Measurements from ENCODE around the gene KCNK1.

DNA sequence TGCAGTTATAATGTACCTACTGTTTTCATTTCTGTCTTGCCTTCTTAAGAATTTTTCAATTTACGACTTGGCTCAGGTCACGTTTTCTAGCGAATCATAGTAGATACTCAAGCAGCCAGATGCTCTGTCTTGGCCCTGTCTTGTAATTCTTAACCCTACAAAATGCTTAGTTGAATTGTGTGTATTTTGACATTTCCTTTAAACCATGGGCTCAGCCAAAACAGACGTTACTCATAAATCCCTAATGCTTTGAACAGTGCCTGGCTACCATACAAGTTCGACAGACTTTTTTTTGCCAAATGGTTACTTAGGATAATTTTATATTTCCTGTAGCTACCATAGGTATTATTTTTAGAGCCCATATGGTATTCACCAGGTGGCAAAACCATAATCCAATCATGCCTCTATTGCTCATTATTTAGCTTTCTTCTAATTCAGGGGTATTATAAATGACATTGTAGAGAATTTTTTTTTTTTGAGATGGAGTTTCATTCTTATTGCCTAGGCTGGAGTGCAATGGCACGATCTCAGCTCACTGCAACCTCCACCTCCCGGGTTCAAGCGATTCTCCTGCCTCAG is 54.3 kb downstream of the KCNK1 start:
- TF ChIP-seq, protein P1, sequence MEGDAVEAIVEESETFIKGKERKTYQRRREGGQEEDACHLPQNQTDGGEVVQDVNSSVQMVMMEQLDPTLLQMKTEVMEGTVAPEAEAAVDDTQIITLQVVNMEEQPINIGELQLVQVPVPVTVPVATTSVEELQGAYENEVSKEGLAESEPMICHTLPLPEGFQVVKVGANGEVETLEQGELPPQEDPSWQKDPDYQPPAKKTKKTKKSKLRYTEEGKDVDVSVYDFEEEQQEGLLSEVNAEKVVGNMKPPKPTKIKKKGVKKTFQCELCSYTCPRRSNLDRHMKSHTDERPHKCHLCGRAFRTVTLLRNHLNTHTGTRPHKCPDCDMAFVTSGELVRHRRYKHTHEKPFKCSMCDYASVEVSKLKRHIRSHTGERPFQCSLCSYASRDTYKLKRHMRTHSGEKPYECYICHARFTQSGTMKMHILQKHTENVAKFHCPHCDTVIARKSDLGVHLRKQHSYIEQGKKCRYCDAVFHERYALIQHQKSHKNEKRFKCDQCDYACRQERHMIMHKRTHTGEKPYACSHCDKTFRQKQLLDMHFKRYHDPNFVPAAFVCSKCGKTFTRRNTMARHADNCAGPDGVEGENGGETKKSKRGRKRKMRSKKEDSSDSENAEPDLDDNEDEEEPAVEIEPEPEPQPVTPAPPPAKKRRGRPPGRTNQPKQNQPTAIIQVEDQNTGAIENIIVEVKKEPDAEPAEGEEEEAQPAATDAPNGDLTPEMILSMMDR (IDR thresholded peaks at IDR 0.05) = no peak
- no peak for TF ChIP-seq POLR2A (IDR thresholded peaks at IDR 0.05)
